ENCODE measurements around the gene FDX2.

- TF ChIP-seq, protein P1, sequence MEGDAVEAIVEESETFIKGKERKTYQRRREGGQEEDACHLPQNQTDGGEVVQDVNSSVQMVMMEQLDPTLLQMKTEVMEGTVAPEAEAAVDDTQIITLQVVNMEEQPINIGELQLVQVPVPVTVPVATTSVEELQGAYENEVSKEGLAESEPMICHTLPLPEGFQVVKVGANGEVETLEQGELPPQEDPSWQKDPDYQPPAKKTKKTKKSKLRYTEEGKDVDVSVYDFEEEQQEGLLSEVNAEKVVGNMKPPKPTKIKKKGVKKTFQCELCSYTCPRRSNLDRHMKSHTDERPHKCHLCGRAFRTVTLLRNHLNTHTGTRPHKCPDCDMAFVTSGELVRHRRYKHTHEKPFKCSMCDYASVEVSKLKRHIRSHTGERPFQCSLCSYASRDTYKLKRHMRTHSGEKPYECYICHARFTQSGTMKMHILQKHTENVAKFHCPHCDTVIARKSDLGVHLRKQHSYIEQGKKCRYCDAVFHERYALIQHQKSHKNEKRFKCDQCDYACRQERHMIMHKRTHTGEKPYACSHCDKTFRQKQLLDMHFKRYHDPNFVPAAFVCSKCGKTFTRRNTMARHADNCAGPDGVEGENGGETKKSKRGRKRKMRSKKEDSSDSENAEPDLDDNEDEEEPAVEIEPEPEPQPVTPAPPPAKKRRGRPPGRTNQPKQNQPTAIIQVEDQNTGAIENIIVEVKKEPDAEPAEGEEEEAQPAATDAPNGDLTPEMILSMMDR (IDR thresholded peaks at IDR 0.05), result no peak
- TF ChIP-seq POLR2A (IDR thresholded peaks at IDR 0.05), result no peak
Measured at GRCh38 chr19:10284960-10285278, 30.9 kb downstream of the FDX2 start.

Data from thyroid gland (tissue), 4 donors.